Measurements from ENCODE around the gene PRDX2. TPM values are rescaled to one million over a fixed set of nuclear protein-coding genes. Genes with fewer than 3 reads are reported as not detected.

PRDX2 gene
- total RNA-seq, 1 experiment from 2014 or later: 295 TPM

GRCh38 chr19:12843999-12844732 is 42.6 kb upstream of the PRDX2 start:
- ChIA-PET CTCF (interaction anchor here (1.0 to 1.5 kb wide), 2 partner anchors 48 to 53 kb away, joined by 3 to 6 read pairs; partner anchors contain the start of gene JUNB), POLR2A (interaction anchor here (0.6 kb wide), 3 partner anchors 9 to 1163 kb away, joined by 3 to 4 read pairs (median 4); no protein-coding TSS in a partner anchor)
- H3K4me3 Mint-ChIP-seq (ENCODE audit: unreplicated experiment): no peak overlapping the region
- peaks cover 9% of the 10 kb centered on the region for H3K4me1 Mint-ChIP-seq (ENCODE audit: insufficient read depth, unreplicated experiment)
- BruUV-seq (replicated peaks): no TSS peak
- no peaks in the 10 kb centered on the region for H3K36me3 Mint-ChIP-seq (ENCODE audit: insufficient read depth, unreplicated experiment)
- no peaks in the 10 kb centered on the region for H3K9me3 Mint-ChIP-seq (ENCODE audit: unreplicated experiment)
- no peak for TF ChIP-seq CTCF (IDR thresholded peaks at IDR 0.05; ENCODE audit: unreplicated experiment)
- H3K27ac Mint-ChIP-seq (ENCODE audit: low read depth, unreplicated experiment): no peak overlapping the region
- DNase-seq (ENCODE audit: unreplicated experiment): no peak
- H3K27me3 Mint-ChIP-seq (ENCODE audit: insufficient read depth, unreplicated experiment): peaks cover 9% of the 10 kb centered on the region
- intact Hi-C loops (cut with micrococcal nuclease): no loop called here

GRCh38 chr19:12843328-12843727 is 41.7 kb upstream of the PRDX2 start:
- no peak overlapping the region for H3K27ac Mint-ChIP-seq (ENCODE audit: low read depth, unreplicated experiment)
- H3K4me1 Mint-ChIP-seq (ENCODE audit: insufficient read depth, unreplicated experiment): peaks cover 11% of the 10 kb centered on the region
- intact Hi-C loops (cut with micrococcal nuclease): no loop called here
- no peak for DNase-seq (ENCODE audit: unreplicated experiment)
- ChIA-PET POLR2A (interaction anchor here (0.6 kb wide), 2 partner anchors 8 to 104 kb away, joined by 4 read pairs; no protein-coding TSS in a partner anchor), CTCF (no interaction called here)
- no TSS peak for BruUV-seq (replicated peaks)
- no peak for TF ChIP-seq CTCF (IDR thresholded peaks at IDR 0.05; ENCODE audit: unreplicated experiment)
- peaks cover 14% of the 10 kb centered on the region for H3K27me3 Mint-ChIP-seq (ENCODE audit: insufficient read depth, unreplicated experiment)
- no peak overlapping the region for H3K4me3 Mint-ChIP-seq (ENCODE audit: unreplicated experiment)
- H3K36me3 Mint-ChIP-seq (ENCODE audit: insufficient read depth, unreplicated experiment): no peaks in the 10 kb centered on the region
- H3K9me3 Mint-ChIP-seq (ENCODE audit: unreplicated experiment): no peaks in the 10 kb centered on the region

GRCh38 chr19:12842511-12842910 is 40.9 kb upstream of the PRDX2 start:
- peaks cover 14% of the 10 kb centered on the region for H3K27me3 Mint-ChIP-seq (ENCODE audit: insufficient read depth, unreplicated experiment)
- no peak for DNase-seq (ENCODE audit: unreplicated experiment)
- no peak overlapping the region for H3K4me3 Mint-ChIP-seq (ENCODE audit: unreplicated experiment)
- no peaks in the 10 kb centered on the region for H3K9me3 Mint-ChIP-seq (ENCODE audit: unreplicated experiment)
- ChIA-PET CTCF (no interaction called here), POLR2A (no interaction called here)
- BruUV-seq (replicated peaks): no TSS peak
- H3K27ac Mint-ChIP-seq (ENCODE audit: low read depth, unreplicated experiment): no peak overlapping the region
- H3K4me1 Mint-ChIP-seq (ENCODE audit: insufficient read depth, unreplicated experiment): peaks cover 13% of the 10 kb centered on the region
- intact Hi-C loops (cut with micrococcal nuclease): no loop called here
- no peaks in the 10 kb centered on the region for H3K36me3 Mint-ChIP-seq (ENCODE audit: insufficient read depth, unreplicated experiment)
- no peak for TF ChIP-seq CTCF (IDR thresholded peaks at IDR 0.05; ENCODE audit: unreplicated experiment)

GRCh38 chr19:12841094-12841493 is 39.5 kb upstream of the PRDX2 start:
- Mint-ChIP-seq H3K4me3 (ENCODE audit: unreplicated experiment) (no peak overlapping the region), H3K27me3 (ENCODE audit: insufficient read depth, unreplicated experiment) (peaks cover 14% of the 10 kb centered on the region), H3K9me3 (ENCODE audit: unreplicated experiment) (no peaks in the 10 kb centered on the region), H3K36me3 (ENCODE audit: insufficient read depth, unreplicated experiment) (no peaks in the 10 kb centered on the region), H3K27ac (ENCODE audit: low read depth, unreplicated experiment) (no peak overlapping the region), H3K4me1 (ENCODE audit: insufficient read depth, unreplicated experiment) (peaks cover 22% of the 10 kb centered on the region)
- intact Hi-C loops (cut with micrococcal nuclease): no loop called here
- no peak for DNase-seq (ENCODE audit: unreplicated experiment)
- no peak for TF ChIP-seq CTCF (IDR thresholded peaks at IDR 0.05; ENCODE audit: unreplicated experiment)
- no TSS peak for BruUV-seq (replicated peaks)
- ChIA-PET POLR2A (no interaction called here), CTCF (interaction anchor here (0.6 kb wide), 1 partner anchor 166 kb away, joined by 4 read pairs; no protein-coding TSS in a partner anchor)
